SK-N-MC (cell line): ENCODE data around the gene UNC5C.

Experiments used
- EZH2 ChIP-seq: fragments of 200-600 bp; sonication (generic); IDR thresholded peaks from one replicate; pipeline ENCODE4 v1.6.1; 2017; ENCODE audit warnings: antibody characterized with exemption
- FOXP2 ChIP-seq: optimal IDR thresholded peaks from 2 replicates; pipeline ENCODE3; 2011; ENCODE audit warnings: mild to moderate bottlenecking, moderate library complexity; ENCODE audit not compliant: insufficient read depth; ENCODE audit errors: extremely low read length, control extremely low read depth
- POLR2AphosphoS5 ChIP-seq: IDR thresholded peaks from 2 replicates; pipeline ENCODE4 v1.6.1; 2012; ENCODE audit warnings: mild to moderate bottlenecking, low read depth, low read length, borderline replicate concordance

DNA sequence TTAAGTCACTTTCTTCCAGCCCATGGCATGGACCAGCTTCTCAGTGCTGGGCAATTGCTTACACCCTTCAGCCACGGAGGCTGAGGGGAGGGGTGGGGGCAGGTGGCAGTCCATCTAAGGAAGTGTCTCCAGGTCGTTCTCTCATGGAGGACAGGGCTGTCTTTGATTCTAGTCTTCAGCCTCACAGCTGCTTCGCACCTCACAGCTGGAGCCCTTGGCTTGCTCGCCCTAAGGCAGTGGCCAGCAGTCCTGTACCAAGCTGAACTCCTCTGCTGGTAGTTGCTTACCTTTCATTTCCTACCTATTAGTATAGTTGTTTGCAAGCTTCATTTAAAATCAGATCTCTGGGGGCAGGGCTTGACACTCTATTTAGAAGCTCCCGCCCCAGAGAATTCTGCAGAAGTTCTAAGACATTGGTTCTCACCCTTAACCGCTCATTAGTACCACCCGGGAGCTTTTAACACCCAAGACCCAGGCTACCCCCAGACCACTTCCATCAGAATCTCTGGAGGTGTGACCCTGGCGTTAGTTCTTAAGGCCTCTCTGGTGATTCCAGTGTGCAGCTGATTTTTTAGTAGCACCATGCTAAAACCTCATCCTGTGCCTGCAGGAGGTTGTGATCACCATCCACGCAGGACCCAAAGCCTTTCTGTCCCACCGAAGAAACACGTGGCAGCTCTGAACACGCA lies 386.8 kb downstream of the UNC5C start:
- TF ChIP-seq POLR2AphosphoS5 (no peak), EZH2 (no peak), FOXP2 (no peak)
